NT2/D1 (cell line): ENCODE data around the gene F3.

Experiments
- SUZ12 ChIP-seq: IDR thresholded peaks from 2 replicates; pipeline ENCODE4 v1.6.1; 2011; ENCODE audit not compliant: insufficient read length, insufficient read depth; ENCODE audit errors: extremely low read depth
- YY1 ChIP-seq: IDR thresholded peaks from 2 replicates; pipeline ENCODE4 v1.6.1; 2011; ENCODE audit not compliant: insufficient read length, insufficient read depth
- ZNF274 ChIP-seq: IDR thresholded peaks from 2 replicates; pipeline ENCODE4 v1.6.1; 2011; ENCODE audit warnings: mild to moderate bottlenecking, low read depth, low read length

DNA sequence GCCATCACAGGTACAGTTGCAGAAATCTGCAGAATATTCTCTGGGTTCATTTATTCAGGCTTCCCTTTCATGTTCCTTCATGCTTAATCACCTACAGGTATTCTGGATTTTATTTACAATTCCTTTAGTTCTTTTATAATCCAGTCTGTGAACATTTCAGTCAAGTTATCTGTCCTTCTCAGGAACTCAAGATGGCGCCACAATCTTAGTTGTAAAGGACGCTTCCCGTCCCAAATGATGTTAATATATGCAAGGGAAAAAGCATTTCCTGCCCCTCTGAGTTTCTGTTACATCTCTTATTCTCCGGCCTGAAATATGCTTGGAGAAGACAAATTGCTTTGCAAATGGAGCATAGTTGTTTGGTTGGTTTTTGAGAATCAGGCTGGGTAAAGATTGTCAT lies 19.3 kb downstream of the F3 start:
- no peak for TF ChIP-seq YY1
- no peak for TF ChIP-seq ZNF274
- no peak for TF ChIP-seq SUZ12
